CD4-positive, alpha-beta T cell treated with Interleukin-6 for 4 hours (primary cell): ENCODE results near the gene AKR1E2.
"Not testable (repeated sequence)": the region's sequence is repeated elsewhere in the genome, so short reads cannot be mapped to it uniquely, and the experiment has no call there.

ENCODE experiments used
- DNase-seq: peaks from one replicate; pipeline ENCODE4 v3.0.0-alpha.2; 2020; ENCODE audit warnings: mixed read lengths

Gene AKR1E2

DNA sequence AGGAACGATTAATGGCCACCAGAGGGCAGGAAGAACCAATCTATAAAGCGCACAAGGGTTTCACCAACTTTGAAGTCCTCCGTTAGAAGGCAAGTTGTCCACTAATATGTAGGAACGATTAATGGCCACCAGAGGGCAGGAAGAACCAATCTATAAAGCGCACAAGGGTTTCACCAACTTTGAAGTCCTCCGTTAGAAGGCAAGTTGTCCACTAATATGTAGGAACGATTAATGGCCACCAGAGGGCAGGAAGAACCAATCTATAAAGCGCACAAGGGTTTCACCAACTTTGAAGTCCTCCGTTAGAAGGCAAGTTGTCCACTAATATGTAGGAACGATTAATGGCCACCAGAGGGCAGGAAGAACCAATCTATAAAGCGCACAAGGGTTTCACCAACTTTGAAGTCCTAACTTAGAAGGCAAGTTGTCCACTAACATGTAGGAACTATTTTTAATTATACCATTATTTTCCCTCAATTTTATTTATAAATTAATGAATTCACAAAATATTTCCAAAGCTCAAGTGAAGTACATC is 10.3 kb upstream of the AKR1E2 start:
- not testable (repeated sequence) for DNase-seq

GRCh38 chr10:4816966-4817365 is 9.0 kb upstream of the AKR1E2 start:
- DNase-seq, result no peak

GRCh38 chr10:4819067-4819466 is 6.9 kb upstream of the AKR1E2 start:
- no peak for DNase-seq

DNA sequence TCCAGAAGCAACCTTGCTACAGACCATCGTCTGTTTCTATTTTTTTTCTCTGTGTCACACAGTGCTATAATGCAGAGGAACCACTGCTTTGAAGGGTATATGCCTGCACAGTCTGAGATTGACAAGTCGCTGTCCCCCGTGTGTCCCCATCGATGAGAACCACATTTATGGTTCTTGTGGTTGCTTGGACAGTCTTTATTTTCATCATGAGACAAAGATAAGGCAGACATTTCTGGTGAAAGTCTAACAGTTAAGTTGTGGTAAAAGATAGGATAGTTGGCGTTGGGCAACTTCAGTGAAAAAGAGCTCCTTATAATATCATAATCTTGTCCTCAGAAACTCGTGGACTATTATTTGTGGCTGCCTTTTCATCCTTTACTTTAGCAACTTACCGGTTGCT is 6.3 kb upstream of the AKR1E2 start:
- DNase-seq, result no peak

GRCh38 chr10:4820804-4821401 is 5.1 kb upstream of the AKR1E2 start:
- DNase-seq, result no peak

DNA sequence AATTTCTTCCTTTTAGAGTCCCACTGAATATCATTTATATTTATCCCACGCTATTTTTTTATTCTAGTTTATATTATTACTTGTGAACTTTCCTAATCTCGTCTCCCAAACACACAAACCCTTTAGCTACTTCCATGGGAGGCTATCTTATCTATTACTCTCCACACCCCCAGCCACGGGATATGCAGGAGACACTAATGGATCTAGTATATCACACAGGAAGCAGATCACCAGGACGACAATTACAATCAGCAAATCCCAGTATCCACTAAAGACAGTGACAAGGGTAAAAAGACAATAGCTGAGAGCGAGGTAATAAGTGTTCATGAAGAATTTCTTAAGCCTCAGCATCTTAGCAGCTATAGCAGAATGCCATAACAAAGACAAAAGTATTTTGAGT is 3.8 kb upstream of the AKR1E2 start:
- DNase-seq, result no peak

GRCh38 chr10:4824791-4825310 is 1.2 kb upstream of the AKR1E2 start:
- DNase-seq, result no peak

- no peak for DNase-seq
Observed at GRCh38 chr10:4825456-4825867, 545 bp upstream of the AKR1E2 start.

DNA sequence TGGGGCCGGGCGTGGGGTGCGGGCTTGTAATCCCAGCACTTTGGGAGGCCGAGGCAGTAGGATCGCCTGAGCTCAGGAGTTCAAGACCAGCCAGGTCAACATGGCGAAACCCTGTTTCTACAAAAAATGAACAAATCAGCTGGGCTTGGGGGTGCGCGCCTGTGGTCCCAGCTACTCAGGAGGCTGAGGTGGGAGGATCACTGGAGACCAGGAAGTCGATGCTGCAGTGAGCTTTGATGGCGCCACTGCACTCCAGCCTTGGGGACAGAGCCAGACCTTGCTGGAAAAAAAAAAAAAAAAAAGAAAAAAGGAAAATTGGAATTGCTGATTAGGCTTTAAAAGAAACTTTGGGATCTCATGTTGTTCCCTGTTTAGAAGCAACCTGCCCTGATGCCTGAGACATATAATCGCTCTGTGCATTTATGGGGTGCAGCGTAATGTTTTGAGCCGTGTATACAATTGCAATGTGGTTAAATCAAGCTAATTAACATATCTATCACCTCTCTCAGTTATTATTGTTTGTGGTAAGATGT is 851 bp downstream of the AKR1E2 start:
- no peak for DNase-seq

- DNase-seq, result no peak
Observed at GRCh38 chr10:4828005-4828404, 2.0 kb downstream of the AKR1E2 start.

GRCh38 chr10:4830551-4830950 is 4.5 kb downstream of the AKR1E2 start:
- DNase-seq, result no peak

DNA sequence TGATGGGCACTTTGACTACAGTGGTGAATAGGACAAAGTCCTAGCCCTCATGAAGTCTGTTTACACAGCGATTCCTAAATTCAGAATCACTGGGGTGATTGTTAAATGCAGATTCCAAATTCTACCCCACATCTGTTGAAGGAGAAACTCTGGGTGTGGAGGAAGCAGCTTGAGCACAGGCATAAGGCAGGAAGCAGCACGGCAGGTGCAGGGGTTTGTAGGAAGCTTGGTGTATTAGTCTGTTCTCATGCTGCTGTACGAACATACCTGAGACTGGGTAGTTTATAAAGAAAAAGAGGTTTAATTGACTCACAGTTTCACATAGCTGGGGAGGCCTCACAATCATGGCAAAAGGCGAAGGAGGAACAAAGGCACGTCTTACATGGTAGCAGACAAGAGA is 5.1 kb downstream of the AKR1E2 start:
- DNase-seq, result no peak

DNA sequence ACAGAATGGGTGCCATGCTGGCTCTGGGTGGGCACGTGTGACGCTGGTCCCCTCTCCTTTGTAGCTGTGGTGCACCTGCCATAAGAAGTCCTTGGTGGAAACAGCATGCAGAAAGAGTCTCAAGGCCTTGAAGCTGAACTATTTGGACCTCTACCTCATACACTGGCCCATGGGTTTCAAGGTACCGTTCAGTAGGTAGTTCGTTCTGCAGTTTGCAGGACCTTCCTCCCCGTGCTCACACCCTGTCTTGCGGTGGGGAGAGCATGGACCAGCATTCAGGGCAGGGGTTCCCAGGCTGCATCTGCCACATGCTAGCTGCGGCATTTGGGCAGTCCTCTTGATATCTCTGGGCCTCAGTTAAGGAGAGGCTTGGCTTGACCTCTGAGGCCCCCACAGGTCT is 7.3 kb downstream of the AKR1E2 start:
- DNase-seq, result no peak

DNA sequence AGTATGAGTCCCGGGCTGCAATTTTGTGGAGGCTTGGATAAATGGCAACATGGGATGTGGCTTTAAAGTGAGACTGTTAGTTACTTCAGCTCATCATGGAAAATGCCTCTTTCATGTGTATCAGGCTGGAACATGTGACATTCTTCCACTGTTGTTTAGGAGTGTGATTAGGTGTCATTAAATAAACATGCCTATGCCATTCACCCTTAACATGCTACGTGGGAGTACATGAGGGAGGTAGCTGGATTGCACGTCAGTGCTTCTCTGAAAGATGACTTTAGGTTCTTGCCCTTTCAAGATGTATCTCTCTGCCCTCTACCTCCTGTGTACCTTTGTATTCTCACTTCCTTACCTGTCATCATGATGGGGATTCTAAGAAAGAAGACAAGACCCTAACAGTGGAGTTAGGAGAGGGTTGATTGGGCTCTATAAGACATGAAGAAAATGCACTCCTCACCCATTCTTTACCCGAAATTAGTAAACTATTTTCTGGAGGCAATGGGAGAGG is 8.9 kb downstream of the AKR1E2 start:
- no peak for DNase-seq

- DNase-seq, result peak; percentile 52
Observed at GRCh38 chr10:4835494-4835918, 9.5 kb downstream of the AKR1E2 start.

DNA sequence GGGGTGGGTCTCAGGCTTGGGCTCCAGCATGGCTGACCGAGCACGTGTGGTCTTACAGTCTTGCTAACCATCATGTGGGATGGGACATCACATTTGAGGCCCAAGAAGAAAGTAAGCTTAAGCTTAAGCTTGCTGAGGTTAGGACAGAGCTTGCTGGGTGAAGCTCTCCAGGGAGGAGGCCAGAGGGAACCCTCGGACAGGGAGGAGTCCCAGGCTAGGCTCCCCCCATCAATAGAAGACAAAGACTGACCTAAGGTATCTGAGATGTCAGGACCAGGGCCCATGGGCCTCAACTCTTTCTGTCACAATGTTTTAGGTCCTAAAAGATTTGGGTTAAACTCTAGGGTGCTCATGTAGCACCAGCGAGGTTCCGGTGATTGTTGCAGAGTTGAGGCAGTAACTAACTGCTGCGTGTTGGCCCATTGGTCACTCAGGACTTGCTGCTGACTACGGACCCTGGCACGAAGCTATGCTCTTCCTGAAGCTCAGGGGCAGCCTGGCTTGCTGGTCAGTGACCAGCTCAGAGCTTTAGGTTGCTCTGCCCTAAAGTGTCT is 10.5 kb downstream of the AKR1E2 start:
- no peak for DNase-seq

GRCh38 chr10:4837551-4837950 is 11.5 kb downstream of the AKR1E2 start:
- DNase-seq, result no peak

GRCh38 chr10:4838743-4839142 is 12.7 kb downstream of the AKR1E2 start:
- DNase-seq, result no peak

DNA sequence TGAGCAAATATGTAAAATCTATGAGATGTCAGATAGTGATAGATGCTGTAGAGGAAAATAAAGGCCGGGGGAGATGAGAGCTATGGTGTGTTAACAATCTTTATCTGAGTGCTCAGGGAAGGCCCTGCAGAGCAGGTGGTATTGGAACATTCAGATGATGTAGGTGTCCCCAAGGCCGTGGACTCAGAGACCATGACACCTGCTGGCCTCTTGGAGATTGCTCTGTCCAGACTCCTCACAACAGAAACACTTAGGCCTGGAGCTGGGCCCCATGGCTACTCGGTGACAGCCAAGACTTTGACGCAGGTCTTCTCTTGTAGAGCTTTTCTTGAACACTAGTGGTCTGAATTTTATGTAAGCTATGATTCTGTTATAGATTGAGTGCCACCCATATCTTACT is 13.3 kb downstream of the AKR1E2 start:
- DNase-seq, result no peak

GRCh38 chr10:4840151-4840550 is 14.1 kb downstream of the AKR1E2 start:
- DNase-seq, result no peak

DNA sequence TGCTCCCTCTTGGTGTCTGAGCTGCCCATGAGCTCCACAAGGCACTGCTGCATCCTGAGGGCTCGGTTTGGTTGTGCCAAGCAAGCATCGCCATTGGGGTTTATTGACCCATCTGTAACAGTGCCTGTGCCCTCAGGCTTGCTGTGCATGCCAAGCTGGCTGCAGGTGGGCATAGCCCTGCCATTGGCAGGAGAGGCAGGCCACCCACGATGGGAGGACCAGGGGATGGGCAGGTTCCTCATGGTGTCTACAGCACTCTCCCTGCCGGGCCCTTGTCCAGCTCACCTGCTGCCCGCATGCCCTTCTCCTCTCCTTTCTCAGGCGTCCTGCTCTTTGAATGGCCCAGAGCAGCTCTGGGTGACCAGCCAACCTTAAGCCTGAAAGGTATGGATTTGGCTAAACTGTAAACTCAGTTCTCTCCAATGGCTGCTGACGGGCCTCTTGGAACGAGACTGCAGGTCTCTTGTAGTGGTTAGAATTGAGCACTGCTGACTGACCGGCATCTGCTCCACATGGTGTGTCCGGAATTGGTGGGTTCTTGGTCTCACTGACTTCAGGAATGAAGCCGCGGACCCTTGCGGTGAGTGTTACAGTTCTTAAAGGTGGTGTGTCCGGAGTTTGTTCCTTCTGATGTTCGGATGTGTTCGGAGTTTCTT is 17.6 kb downstream of the AKR1E2 start:
- DNase-seq, result no peak

- DNase-seq, result no peak
Observed at GRCh38 chr10:4844864-4845263, 18.9 kb downstream of the AKR1E2 start.

GRCh38 chr10:4845766-4846165 is 19.8 kb downstream of the AKR1E2 start:
- DNase-seq, result no peak

DNA sequence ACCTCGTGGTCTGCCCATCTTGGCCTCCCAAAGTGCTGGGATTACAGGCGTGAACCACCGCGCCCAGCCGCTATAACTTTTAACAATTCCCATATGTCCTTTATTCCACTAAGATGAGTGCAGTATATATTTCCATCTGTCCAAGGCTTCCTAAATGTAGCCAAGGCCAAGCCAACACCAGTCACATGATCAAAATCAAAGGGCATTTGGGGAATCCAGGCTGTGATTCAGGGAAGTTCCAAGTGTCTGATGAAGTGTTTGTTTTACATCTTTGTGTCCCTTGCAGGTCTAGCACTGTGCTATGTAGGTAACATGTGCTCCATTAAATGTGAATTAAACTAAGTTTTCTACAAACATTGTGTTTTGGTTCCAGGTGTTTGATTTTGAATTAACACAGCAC is 20.8 kb downstream of the AKR1E2 start:
- DNase-seq, result no peak
